ENCODE data around the gene DCUN1D3.
"Not testable (repeated sequence)": the region's sequence is repeated elsewhere in the genome, so short reads cannot be mapped to it uniquely, and the experiment has no call there.

Gene DCUN1D3

DNA sequence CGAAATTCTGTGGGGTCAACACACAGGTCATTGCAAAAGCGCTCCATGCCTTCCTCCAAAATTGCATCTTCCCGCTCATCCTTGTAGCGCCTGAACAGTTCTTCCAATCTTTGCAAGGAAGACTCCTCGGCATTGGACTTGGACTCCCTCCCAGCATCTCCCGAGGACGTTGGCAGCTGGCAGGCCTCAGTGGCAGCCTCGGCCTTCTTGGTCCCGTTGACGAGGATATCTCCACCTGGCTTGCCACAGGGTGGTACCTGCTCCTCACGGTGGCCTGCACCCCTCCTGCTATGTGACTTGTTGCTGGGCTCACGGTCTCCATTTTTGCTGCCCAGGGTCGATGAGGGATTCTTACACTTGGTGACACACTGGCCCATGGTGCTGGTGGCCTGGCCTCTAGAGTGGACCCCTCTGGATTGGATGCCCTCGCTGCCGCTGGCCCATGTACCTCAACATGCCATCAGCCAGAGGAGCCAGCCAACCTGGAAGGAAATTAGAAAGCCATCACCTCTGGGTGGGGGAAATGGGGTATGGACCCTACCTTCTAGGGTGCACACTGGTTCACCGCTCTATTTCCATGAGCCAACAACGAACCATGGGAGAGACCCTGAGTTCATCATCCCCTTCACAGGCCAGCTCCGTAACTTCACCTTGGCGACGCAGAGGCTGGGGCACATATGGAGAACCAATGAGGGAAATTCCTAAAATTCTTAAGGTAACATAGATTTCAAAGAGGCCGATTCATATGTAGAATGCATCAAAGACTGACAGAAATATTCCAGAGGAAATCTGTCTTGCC, 37.8 kb downstream of the DCUN1D3 start:
- DNase-seq = no peak

DNA sequence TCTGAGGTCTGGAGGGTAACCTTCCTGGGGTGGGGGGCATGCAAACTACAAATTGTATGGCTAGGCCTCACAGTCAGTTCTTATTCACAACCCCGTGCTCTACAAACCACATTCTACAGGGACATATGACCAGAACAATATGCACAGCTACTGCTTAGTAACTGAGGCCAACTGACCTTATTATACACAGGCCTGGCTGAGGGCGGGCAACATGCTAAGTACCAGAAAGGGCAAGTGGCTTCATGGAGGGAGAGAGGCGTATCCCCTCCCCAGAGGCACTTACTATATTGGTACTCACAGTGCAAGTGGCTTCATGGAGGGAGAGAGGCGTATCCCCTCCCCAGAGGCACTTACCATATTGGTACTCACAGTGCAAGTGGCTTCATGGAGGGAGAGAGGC, 39.2 kb downstream of the DCUN1D3 start:
- DNase-seq = not testable (repeated sequence)

DNA sequence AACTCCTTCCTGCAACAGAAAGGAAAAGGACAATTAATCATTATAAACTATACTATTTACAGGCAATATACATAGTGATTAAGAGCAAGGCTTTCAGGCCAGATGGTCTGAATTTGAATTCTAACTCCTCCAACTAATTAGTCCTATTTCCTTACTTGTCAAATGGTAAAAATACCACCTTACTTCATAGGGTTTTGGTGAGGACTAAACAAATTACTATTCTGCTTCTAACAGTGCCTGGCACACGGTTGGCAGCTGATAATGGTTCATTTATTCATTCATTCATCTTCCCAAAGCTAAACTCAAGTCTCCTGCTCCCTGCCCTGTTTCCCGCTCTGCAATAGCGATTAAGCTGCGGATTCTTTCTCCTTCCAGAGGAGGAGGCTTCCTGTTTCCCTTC, 39.8 kb downstream of the DCUN1D3 start:
- DNase-seq = no peak

DNA sequence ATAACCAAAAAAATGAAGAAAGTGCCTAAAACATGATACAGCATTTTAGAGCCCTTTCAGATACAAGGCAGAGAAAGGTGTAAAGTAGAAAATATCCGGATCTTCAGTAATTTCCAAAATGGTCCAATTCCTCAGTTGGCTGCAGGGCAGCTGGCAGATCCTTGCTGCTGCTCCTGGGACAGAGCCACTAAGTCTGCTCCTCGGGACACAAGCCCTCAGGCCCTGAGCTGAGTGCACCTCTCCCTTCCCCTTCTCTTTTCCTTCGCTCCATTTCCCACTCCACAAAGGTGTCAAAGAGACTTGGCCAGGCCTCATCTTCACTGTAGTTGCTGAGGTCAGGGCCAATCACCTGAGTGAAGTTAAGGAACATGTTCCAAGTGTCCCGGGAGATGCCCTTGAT, 40.5 kb downstream of the DCUN1D3 start:
- DNase-seq = no peak

DNA sequence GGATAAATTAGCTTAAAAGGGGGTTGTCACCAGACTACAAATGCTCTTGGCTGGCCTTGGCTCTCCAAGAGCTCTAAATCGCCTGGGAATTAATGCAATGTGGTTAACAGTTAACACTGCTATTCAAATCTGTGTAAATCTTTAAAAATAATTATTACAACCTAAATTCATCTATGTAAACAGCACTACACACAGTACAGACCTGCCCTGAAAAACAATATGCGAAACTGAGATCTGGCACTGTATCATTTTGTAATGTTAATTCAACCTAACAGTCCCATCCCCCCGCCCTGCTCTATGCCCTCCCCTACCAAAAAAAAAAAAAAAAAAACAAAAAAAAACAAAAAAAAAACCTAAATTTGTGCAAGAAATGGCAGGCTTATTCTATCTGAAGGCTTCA, 40.9 kb downstream of the DCUN1D3 start:
- no peak for DNase-seq

DNA sequence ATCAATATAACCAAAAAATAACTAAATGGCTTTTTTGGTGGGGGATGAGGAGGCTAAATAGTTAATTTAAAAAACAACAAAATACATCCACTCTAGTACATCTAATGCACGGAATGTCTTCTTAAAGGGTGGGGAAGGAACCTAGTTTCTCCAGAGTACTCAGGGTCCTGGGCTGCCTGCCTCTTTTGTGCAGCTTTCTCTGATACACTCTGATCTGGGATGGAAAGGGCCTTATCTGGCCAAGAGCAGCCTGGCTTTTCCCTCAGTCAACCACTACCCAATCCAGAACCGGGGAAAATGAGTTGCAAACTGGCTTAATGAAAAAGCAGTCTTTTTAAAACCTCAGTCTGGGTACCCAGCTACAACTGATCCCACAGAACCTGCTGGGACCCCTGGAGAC, 42.9 kb downstream of the DCUN1D3 start:
- no peak for DNase-seq

DNA sequence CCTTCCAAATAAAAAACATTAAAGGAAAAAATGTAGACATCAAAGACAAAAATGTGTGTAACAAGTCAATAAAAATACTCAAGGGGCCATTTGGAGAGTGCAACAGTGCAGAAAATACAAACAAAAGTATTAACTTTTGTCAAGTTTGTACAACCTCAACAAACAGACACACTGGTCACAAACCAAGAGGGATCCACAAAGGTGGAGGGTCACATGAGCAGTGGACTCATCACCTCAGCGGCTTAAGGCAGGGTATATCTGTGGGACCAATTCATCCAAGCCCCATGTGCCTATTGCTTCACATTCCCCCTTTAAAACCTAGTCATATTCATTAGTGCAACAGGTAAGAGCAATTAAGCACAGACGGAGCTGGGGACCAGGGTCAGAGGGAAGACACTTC, 45.2 kb downstream of the DCUN1D3 start:
- no peak for DNase-seq

DNA sequence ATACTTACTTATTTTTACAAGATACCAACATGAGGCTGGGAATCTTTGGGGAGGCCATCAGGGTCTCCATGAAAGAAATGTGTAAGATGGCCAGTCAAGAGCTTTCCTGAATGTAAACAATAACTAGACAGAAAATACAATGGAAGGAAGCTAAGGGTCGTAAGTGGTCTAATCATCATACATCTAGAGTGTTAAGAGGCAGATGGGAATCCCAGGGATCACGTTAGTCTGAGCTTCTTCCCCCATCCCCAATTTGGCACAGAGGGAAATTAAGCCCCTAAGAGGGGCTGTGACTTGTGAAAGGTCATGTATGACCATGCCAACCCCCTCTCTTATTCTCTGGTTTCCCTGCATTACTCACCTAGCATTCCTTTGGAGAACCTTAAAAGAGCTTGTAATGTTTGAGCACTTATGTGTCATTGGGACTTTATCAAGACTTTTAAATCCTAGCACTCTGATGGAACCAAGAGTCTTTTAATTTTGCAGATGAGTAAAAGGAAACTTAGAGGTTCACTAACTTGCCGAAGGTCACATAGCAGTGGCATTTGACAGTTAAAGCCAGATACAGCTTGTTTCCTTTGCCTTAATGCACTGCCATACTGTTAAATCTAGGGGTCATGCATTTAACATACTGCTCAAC, 46.1 kb downstream of the DCUN1D3 start:
- no peak for DNase-seq

DNA sequence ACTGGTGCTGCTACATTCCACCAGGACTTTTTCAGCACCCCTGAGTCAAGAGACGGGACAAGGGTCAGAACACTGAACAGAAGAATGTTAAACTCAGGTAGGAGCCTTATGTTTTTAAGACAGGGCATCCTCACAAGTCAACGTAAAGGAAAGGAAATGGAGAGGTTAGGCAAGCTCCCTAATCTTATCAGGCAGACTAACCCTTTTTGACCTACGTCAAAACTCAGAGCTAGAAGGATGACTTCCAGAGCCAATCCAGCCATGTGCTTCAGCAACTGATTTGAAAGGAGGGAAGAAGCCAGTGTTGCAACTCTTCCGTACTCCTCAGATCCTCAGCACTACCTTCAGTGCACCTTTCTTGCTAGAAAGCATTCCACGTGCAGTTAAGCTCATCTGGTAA, 47.0 kb downstream of the DCUN1D3 start:
- DNase-seq = no peak

DNA sequence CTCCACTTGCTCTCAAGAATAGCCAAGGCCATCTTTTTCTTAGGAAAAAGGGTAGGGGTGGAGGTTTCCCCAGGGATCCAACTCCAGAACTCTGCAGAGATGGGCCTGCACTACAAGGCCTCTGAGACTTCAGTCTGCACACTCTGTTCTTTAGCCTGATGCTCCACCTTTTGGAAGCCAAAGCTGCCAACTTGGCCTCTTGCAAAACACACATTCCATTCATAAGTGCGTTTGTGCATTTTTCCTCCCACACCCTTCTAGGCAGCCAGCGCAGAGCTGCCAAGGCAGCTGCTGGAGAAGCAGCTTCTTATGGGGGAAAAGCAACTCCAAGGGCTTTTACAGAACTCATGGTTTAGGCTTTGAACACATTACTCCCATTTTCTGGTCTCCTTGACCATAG, 48.6 kb downstream of the DCUN1D3 start:
- DNase-seq = peak; percentile 91

DNA sequence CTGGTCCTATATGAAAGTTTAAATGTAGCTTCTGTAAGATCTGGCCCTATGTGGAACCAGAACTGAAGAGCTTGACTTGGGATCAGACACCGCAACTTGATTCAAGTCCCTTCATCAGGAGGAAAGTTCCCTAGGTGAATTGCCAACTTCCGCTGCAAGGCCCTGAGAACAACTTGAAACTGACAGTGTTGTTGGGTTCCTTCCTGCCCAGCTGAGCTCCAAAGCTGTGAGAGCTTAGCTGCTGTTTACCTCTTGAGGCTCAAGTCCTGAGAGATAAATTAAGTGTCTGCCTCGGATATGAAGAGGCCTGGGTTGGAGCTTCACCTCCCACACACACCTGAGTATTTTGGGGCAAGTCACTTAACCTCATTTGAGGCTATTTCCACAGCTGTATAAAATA, 49.2 kb downstream of the DCUN1D3 start:
- no peak for DNase-seq

DNA sequence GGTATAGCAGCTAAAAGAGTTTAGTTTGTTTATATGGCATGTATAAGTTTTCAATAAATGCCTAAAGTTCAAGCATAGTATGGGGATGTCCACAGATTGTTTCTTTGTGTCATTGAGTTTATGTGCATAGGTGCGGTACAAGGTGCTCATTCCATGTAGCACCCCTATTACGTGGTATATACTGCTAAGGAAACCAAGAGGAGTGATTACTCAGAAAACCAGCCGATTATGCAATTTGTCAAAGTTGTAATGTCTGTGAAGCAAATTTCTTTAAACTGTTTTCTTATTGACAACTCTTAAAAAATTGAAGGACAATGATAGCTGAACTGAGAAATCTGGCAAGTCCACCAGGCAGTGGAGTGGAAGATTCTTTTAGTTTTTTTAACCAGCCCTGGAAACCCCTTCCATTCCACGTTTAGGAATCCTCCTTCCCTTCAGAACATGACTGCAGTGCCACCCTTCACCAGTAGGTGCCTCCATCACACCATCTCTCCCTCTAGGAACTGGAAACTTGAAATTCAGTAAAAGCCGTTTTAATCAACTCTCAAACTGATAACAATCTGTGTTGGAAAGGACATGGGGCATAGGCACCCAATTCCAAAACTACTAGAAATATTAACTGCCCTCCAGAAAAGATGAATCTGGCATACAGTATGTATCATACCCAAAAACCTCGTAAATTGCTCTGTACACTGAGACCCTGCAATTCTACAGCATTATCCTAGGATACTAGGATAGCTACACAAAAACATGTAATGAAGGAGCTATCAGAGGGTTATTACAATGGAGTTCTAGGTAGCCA, 50.4 kb downstream of the DCUN1D3 start:
- peak; percentile 66 for DNase-seq

DNA sequence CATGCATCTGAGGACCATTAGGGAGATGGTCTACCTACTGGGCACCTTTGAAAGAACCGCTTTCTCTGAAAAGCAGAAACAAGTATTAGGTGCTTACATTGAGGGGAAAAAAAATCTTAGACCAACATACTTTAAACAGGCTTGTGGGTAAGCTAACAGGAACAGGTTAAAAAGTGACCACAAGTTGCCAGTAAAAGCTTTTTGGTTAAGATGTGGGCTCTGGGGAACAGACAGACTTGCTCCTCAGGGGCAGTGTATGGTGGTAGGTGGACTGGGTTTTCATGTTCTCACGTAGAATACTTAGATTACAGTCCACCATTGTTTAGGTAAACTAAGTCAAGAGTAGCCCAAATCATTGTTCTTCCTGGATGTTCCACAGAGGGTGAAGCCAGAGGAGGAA, 52.6 kb downstream of the DCUN1D3 start:
- no peak for DNase-seq

DNA sequence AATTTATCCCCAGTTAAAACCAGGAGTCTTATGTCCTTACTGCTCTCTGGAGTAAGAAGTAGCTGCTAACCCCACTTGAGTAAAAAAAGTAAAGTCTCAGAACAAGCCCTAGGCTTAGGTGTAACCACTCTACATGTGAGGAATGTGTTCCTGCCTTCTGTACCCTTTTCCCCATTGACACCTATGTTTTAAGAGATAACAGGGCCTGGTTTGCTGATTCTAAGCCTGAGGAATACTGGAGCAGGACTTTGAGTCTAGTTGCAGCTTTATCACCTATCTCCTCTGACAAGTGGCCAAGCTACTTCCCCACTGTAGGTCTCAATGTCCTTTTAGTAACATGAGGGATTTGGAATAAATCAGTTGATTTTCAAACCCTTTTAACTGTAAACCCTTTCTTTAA, 53.6 kb downstream of the DCUN1D3 start:
- DNase-seq = no peak

DNA sequence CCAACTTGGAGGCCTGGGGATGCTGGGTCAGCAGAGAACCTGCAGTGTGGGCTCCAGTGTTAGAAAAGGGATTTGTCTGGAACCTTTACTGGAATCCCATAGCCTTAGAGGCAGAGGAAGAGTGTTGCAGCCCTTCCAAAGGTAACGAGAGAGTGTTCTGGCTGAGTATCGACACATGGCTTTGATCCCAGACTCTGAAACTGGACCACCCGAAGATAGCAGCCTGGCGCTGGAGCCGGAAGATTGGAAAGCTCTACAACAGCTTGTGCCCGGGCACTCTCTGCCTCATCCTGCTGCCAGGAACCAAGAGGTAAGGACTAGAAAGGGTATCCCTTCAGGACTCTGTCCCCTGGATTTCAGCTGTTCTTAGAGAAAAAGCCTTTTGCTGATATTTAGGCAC, 54.1 kb downstream of the DCUN1D3 start:
- DNase-seq = no peak

DNA sequence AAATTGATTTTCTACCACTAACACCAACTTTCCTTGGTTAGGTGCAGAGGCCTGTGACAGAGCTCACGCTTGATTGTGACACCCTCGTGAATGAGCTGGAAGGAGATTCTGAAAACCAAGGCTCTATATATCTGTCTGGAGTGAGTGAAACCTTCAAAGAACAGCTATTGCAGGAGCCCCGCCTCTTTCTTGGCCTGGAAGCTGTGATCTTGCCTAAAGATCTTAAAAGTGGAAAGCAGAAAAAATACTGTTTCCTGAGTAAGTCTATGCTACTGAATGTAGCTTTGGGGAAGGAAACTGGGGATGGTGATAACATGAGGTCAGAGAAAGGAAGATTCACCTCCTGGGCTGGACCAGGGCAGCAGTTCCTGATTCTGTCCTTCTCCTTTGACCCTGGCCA, 55.6 kb downstream of the DCUN1D3 start:
- no peak for DNase-seq

DNA sequence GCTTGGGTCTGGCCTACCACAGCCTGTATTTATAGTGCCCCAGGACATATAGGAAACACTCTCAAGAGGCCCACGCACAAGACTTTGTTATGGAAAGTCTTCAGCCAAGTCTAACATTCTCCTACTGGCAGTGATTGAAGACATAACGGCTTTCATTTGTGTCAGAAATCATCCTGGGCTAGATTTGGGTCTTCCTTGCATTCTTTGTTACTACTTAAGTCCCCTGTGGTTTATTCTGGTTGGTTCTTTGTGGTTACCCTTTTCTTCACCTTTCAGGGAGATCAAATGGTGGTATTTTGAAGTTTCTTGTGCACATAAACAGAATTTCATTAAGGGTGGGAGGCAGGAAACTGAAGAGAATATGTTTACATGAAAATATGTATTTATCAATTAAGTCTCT, 56.1 kb downstream of the DCUN1D3 start:
- DNase-seq = no peak

DNA sequence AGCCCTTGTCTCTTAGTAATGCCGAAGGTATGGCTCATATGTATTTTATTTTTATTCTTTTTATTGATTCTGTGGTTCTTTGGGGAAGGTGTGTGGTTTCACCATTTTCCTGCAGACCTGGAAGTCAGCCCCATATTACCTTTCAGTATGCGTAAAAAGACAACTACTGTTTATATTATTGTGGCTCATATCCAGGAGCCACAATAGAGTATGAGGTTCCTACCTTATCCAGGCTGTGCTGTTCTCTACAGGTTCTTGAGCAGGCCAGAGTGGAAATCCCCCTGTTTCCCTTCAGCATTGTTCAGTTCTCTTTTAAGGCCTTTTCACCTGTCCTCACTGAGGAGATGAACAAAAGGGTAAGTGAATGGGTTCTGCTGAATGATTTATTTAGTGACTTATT, 60.7 kb downstream of the DCUN1D3 start:
- DNase-seq = no peak

DNA sequence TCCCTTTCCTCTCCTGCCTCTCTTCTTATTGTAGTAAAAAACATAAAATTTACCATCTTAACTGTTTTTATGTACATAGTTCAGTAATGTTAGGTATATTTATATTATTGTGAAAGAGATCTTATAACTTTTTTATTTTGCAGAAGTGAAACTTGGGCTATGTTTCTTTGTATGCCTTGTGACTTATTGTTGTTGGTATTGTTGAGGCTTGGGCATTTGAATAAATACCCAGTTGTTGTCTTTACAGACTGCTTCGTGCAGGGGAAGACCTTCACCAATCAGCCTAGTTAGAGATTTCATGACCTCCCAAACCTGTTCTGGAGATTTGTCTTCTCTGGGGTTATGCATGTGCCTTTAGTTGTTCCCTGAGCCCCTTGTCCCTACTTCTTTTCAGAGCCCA, 61.9 kb downstream of the DCUN1D3 start:
- DNase-seq = no peak

DNA sequence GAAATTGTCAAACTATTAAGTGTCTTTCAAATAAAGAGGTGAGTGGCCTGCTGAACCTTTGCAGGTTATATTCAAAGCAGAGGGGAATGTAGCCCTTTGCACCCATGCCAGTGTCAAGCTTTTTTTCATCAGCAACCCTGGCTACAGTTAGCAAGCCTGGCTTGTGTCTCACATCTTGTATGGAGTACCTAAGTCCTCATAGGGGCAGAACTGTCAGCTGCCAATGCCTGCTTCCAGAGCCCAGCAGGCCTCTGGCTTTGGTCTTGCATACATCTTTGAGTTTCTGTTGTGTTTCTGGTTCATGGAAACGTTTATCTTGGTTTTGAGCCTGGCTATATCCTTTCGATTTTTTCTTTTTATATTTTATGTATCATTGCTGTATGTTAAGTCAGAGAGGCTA, 67.1 kb downstream of the DCUN1D3 start:
- DNase-seq = no peak

DNA sequence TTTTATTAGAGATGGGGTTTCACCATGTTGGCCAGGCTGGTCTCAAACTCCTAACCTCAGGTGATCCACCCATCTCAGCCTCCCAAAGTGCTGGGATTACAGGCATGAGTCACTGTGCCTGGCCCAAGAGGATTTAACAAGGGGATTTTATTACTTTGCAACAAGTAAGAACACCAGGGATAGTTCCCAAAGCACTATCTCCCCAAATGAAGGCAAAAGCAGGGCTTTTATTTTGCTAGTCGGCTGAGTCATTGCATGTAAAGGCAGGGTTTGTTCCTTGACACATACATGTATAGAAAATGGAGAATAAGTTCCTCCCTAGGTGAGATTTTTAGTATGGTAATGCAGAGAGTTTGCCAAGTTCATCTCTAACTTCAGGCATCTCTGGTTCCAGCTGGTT, 69.8 kb downstream of the DCUN1D3 start:
- DNase-seq = no peak

DNA sequence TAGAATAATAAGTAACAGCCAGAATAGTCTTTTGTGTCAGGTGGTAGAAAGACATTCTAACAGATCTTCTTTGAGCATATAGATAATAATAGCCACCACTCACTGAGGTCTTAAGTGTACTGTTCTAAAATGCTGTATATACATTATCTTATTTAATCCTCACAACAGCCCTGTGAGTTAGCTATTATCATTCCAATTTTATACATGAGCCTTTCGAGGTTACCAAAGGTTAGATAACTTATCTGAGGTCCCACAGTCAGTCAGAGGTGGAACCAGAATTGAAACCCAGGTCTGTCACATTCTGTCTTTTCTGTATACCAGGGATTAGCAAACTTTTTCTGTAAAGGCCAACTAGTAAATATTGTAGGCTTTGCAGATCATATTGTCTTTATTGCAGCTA, 70.6 kb downstream of the DCUN1D3 start:
- no peak for DNase-seq

DNA sequence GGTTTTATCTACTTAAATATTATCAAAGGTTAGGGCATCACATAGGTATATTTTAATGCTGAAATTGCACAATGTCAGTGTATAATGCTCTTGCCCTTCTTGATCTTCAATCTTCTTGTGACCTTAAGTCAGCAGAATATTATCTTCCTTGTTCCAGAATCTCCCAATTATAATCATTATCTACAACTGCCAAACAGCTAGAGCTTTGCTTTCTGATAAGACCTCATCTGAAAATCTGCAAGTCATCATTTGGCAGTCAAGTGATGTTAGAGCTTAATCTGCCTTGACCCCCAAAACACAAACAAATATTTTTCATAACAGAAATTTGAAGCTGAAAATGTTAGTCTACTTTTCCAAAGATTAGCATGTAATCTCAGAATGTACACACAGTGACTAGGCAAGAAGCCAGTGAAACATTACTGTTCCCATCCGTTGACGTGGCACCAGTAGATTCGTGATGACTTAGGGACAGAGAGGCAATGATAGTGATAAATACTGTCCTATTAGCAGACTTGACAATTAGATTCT, 74.1 kb downstream of the DCUN1D3 start:
- no peak for DNase-seq
